T-helper 17 cell (primary cell): ENCODE results near the gene TDRD5. TPM values are rescaled to one million over a fixed set of nuclear protein-coding genes. Genes with fewer than 3 reads are reported as not detected.

Source experiments
- ATAC-seq: fragments of 150-1000 bp; cut with Tn5 transposase; 2 replicates; pipeline ENCODE4 v1.10.0; 2021; ENCODE audit warnings: mild to moderate bottlenecking, moderate library complexity
- DNase-seq, 3 donors: peaks; one replicate each; pipeline versions ENCODE4 v3.0.0 to v3.0.0-alpha.2; 2020 to 2021
- H3K9me3 ChIP-seq: one replicate; pipeline ENCODE4 v1.7.0; 2013; ENCODE audit warnings: low read length, mild to moderate bottlenecking; ENCODE audit not compliant: control insufficient read depth, poor library complexity, severe bottlenecking
- H3K27ac Mint-ChIP-seq: one replicate; pipeline ENCODE4 v1.8.0; 2022; ENCODE audit warnings: mild to moderate bottlenecking, moderate library complexity, mixed read lengths
- H3K27me3 Mint-ChIP-seq: one replicate; pipeline ENCODE4 v1.8.0; 2022; ENCODE audit warnings: mixed read lengths
- H3K36me3 Mint-ChIP-seq: one replicate; pipeline ENCODE4 v1.8.0; 2022; ENCODE audit warnings: low read depth, mixed read lengths
- H3K4me1 Mint-ChIP-seq: one replicate; pipeline ENCODE4 v1.8.0; 2022; ENCODE audit warnings: mild to moderate bottlenecking, mixed read lengths
- H3K4me3 Mint-ChIP-seq: one replicate; pipeline ENCODE4 v1.8.0; 2022; ENCODE audit warnings: mild to moderate bottlenecking, moderate library complexity, mixed read lengths
- total RNA-seq, 4 donors: library from RNA in 2 of 4; stranded (reverse) in 2 of 4; gene quantifications; one replicate each; pipeline ENCODE4 v1.2.3 and lab custom pipeline; 2022 to 2026

Gene TDRD5
- total RNA-seq, 2 donors from 2014 or later = not detected

- no peak overlapping the region for H3K27ac Mint-ChIP-seq
- ATAC-seq (no peak), DNase-seq (no peak)
- H3K4me3 Mint-ChIP-seq = no peak overlapping the region
- no peaks in the 10 kb centered on the region for H3K9me3 ChIP-seq
- no peaks in the 10 kb centered on the region for H3K4me1 Mint-ChIP-seq
- H3K27me3 Mint-ChIP-seq = peaks cover 56% of the 10 kb centered on the region
- no peaks in the 10 kb centered on the region for H3K36me3 Mint-ChIP-seq
These were observed 5.4 kb upstream of the TDRD5 start for GRCh38 chr1:179586107-179586823.

- Mint-ChIP-seq H3K4me1 (no peaks in the 10 kb centered on the region), H3K36me3 (no peaks in the 10 kb centered on the region), H3K27ac (no peak overlapping the region), H3K27me3 (peaks cover 53% of the 10 kb centered on the region), H3K4me3 (no peak overlapping the region)
- DNase-seq (no peak), ATAC-seq (no peak)
- no peaks in the 10 kb centered on the region for H3K9me3 ChIP-seq
These were observed 4.3 kb upstream of the TDRD5 start for GRCh38 chr1:179587336-179587735.

- Mint-ChIP-seq H3K27me3 (peaks cover 59% of the 10 kb centered on the region), H3K4me3 (no peak overlapping the region)
- no peak for ATAC-seq
These were observed 3.1 kb upstream of the TDRD5 start for GRCh38 chr1:179588425-179589024.

DNA sequence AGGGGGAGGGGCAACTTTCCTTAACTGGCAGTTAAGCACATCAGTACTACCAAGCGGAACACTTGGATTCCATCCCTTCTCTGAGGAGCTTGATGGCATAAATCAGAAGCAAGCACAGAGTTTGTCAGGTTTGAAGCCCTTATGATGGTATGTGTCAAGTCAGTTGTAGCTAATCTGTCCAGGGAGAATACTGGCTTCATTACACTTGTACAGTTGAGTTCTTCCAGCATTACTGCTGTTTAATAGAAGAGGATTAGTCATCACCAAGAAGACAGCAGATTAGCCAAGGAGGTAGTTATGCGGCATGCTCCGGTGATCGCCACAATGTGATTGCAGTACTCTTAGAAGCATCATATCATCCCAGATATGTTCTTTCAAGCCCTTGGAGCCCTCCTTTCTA, 2.1 kb upstream of the TDRD5 start:
- ATAC-seq (no peak), DNase-seq (no peak)
- Mint-ChIP-seq H3K27ac (no peak overlapping the region), H3K4me1 (no peaks in the 10 kb centered on the region), H3K36me3 (no peaks in the 10 kb centered on the region), H3K27me3 (peaks cover 56% of the 10 kb centered on the region), H3K4me3 (no peak overlapping the region)
- no peaks in the 10 kb centered on the region for H3K9me3 ChIP-seq

More at GRCh38 chr1:179588425-179589024, 3.1 kb upstream of the TDRD5 start:
- no peak for DNase-seq
- H3K36me3 Mint-ChIP-seq = no peaks in the 10 kb centered on the region
- H3K4me1 Mint-ChIP-seq = no peaks in the 10 kb centered on the region
- no peaks in the 10 kb centered on the region for H3K9me3 ChIP-seq
- H3K27ac Mint-ChIP-seq = no peak overlapping the region

GRCh38 chr1:179590671-179591070, 961 bp upstream of the TDRD5 start:
- Mint-ChIP-seq H3K27me3 (peaks cover 51% of the 10 kb centered on the region), H3K36me3 (no peaks in the 10 kb centered on the region), H3K27ac (no peak overlapping the region), H3K4me3 (no peak overlapping the region), H3K4me1 (no peaks in the 10 kb centered on the region)
- H3K9me3 ChIP-seq = no peaks in the 10 kb centered on the region
- no peak for DNase-seq
- ATAC-seq = no peak

DNA sequence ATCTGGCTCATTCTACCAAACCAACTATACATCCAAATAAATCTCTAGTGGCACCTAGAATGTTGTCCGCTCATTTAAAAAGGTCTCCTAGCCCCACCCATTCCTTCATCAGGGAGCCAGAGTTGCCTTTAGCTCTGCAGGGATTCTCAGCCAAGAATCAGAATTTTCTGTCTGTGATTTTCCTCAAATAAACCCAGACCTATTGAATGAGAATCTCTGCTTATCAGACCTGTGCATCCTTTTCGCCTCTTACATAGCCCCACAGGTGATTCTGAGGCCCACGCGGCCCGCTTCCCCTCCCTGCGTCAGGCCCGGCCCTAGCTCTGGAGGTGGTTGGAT, 410 bp upstream of the TDRD5 start:
- DNase-seq = no peak
- peaks cover 47% of the 10 kb centered on the region for H3K27me3 Mint-ChIP-seq
- H3K27ac Mint-ChIP-seq = no peak overlapping the region
- no peak overlapping the region for H3K4me3 Mint-ChIP-seq
- H3K4me1 Mint-ChIP-seq = no peaks in the 10 kb centered on the region
- no peaks in the 10 kb centered on the region for H3K9me3 ChIP-seq
- ATAC-seq = no peak
- no peaks in the 10 kb centered on the region for H3K36me3 Mint-ChIP-seq

- Mint-ChIP-seq H3K27me3 (peaks cover 31% of the 10 kb centered on the region), H3K27ac (no peak overlapping the region), H3K4me3 (no peak overlapping the region), H3K36me3 (no peaks in the 10 kb centered on the region), H3K4me1 (no peaks in the 10 kb centered on the region)
- DNase-seq (no peak), ATAC-seq (no peak)
- H3K9me3 ChIP-seq = no peaks in the 10 kb centered on the region
These were observed 7.0 kb downstream of the TDRD5 start for GRCh38 chr1:179598631-179599030.

GRCh38 chr1:179599623-179600249, 8.1 kb downstream of the TDRD5 start:
- H3K4me1 Mint-ChIP-seq = no peaks in the 10 kb centered on the region
- DNase-seq (no peak), ATAC-seq (no peak)
- no peak overlapping the region for H3K27ac Mint-ChIP-seq
- H3K27me3 Mint-ChIP-seq = peaks cover 29% of the 10 kb centered on the region
- no peak overlapping the region for H3K4me3 Mint-ChIP-seq
- no peaks in the 10 kb centered on the region for H3K9me3 ChIP-seq
- no peaks in the 10 kb centered on the region for H3K36me3 Mint-ChIP-seq

GRCh38 chr1:179601093-179601492, 9.5 kb downstream of the TDRD5 start:
- H3K27me3 Mint-ChIP-seq = peaks cover 30% of the 10 kb centered on the region
- ATAC-seq (no peak), DNase-seq (no peak)
- H3K4me3 Mint-ChIP-seq = no peak overlapping the region
- H3K36me3 Mint-ChIP-seq = no peaks in the 10 kb centered on the region
- no peaks in the 10 kb centered on the region for H3K4me1 Mint-ChIP-seq
- H3K9me3 ChIP-seq = no peaks in the 10 kb centered on the region
- H3K27ac Mint-ChIP-seq = no peak overlapping the region

DNA sequence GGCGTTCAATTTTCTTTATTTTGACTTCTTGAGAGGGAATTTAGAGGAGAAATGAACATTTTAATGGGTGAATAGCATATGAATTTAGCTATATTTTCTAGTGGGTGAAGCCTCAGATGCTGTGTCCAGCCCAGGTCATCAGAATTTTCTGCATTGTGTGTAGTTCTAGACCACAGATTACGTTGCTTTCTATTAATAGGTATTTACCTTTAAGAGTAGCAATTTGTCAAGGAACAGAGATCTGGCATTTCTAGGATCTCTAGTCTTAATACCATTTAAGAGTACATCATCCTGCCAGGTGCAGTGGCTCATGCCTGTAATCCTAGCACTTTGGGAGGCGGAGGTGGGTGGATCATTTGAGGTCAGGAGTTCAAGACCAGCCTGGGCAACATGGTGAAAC, 20.7 kb downstream of the TDRD5 start:
- ATAC-seq (no peak), DNase-seq (no peak)
- H3K9me3 ChIP-seq = no peaks in the 10 kb centered on the region
- Mint-ChIP-seq H3K36me3 (peaks cover 2% of the 10 kb centered on the region), H3K4me3 (no peak overlapping the region), H3K27me3 (peaks cover 39% of the 10 kb centered on the region), H3K27ac (no peak overlapping the region), H3K4me1 (no peaks in the 10 kb centered on the region)

- H3K27ac Mint-ChIP-seq = no peak overlapping the region
- H3K27me3 Mint-ChIP-seq = peaks cover 10% of the 10 kb centered on the region
- DNase-seq = no peak
- H3K36me3 Mint-ChIP-seq = no peaks in the 10 kb centered on the region
- ATAC-seq = no peak
- no peak overlapping the region for H3K4me3 Mint-ChIP-seq
- H3K4me1 Mint-ChIP-seq = no peaks in the 10 kb centered on the region
- H3K9me3 ChIP-seq = no peaks in the 10 kb centered on the region
These were observed 39.1 kb downstream of the TDRD5 start for GRCh38 chr1:179630719-179631118.

DNA sequence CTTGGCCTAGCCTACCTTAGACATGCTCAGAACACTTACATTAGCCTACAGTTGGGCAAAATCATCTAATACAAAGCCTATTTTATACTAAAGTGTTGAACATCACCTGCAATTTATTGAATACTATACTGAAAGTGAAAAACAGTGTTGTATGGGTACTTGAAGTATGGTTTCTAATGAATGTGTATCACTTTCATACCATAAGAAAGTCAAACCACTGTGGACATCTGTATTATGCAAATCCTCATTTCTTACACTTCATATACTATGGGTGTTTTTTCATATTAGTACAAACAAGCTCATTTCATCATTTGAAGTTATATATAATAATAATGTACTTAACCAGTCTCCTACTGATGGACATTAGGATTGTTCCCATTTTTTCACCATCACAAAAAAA, 41.2 kb downstream of the TDRD5 start:
- H3K27me3 Mint-ChIP-seq = peaks cover 12% of the 10 kb centered on the region
- no peak overlapping the region for H3K4me3 Mint-ChIP-seq

GRCh38 chr1:179637211-179637860, 45.7 kb downstream of the TDRD5 start:
- no peaks in the 10 kb centered on the region for H3K4me1 Mint-ChIP-seq
- H3K4me3 Mint-ChIP-seq = no peak overlapping the region
- no peak overlapping the region for H3K27ac Mint-ChIP-seq
- H3K9me3 ChIP-seq = no peaks in the 10 kb centered on the region
- no peaks in the 10 kb centered on the region for H3K36me3 Mint-ChIP-seq
- H3K27me3 Mint-ChIP-seq = peaks cover 14% of the 10 kb centered on the region
- DNase-seq (no peak), ATAC-seq (no peak)

More for the DNA sequence above, 41.2 kb downstream of the TDRD5 start:
- Mint-ChIP-seq H3K27ac (no peak overlapping the region), H3K4me1 (no peaks in the 10 kb centered on the region), H3K36me3 (no peaks in the 10 kb centered on the region)
- H3K9me3 ChIP-seq = no peaks in the 10 kb centered on the region
- DNase-seq (no peak), ATAC-seq (no peak)
